BJ (cell line): Measurements from ENCODE around the gene IL18BP. TPM values are rescaled to one million over a fixed set of nuclear protein-coding genes. Genes with fewer than 3 reads are reported as not detected.

Experiments
- CTCF ChIA-PET: fragments of 350-600 bp; formaldehyde crosslinking; extraction: SDS; loops from one replicate; lab custom pipeline; 2021; ENCODE audit warnings: antibody characterized with exemption, inconsistent platforms; lab: Yijun Ruan, JAX
- POLR2A ChIA-PET: fragments of 300-600 bp; sonication (Branson Sonifier 250); formaldehyde crosslinking; extraction: SDS; loops from one replicate; lab custom pipeline; 2021; ENCODE audit warnings: antibody characterized with exemption; lab: Charles Lee
- DNase-seq: peaks from one replicate; pipeline ENCODE4 v3.0.0-alpha.2; 2011; ENCODE audit warnings: low read depth
- H3K27me3 ChIP-seq: 2 replicates; pipeline ENCODE4 v1.6.0; 2011; ENCODE audit warnings: low read length; ENCODE audit not compliant: control insufficient read depth, insufficient read depth
- H3K36me3 ChIP-seq: 2 replicates; pipeline ENCODE4 v1.5.1; 2011; ENCODE audit warnings: low read length; ENCODE audit not compliant: control insufficient read depth, insufficient read depth
- H3K4me3 ChIP-seq: 2 replicates; pipeline ENCODE4 v1.5.1; 2011; ENCODE audit warnings: low read depth, mild to moderate bottlenecking, control low read depth, low read length
- CTCF ChIP-seq: IDR thresholded peaks from 2 replicates; pipeline ENCODE4 v1.5.1; 2011; ENCODE audit warnings: low read depth, mild to moderate bottlenecking, control low read depth, inconsistent platforms, low read length, moderate library complexity; ENCODE audit not compliant: insufficient read depth
- polyA minus RNA-seq: library from RNA; depleted of rRNA, polyadenylated mRNA; stranded (reverse); fragments of >200 nt; gene quantifications from 2 replicates; pipeline ENCODE4 v1.2.3, GENCODE V29; 2011; rRNA and poly(A)+ RNA removed
- polyA plus RNA-seq: library from polyadenylated mRNA; depleted of rRNA; stranded (reverse); fragments of >200 nt; gene quantifications from 2 replicates; pipeline ENCODE4 v1.2.3, GENCODE V29; 2011; rRNA removed

Gene IL18BP
- polyA plus RNA-seq (2.5 and 3.2 TPM in 2 replicates), polyA minus RNA-seq (5.0 and 7.6 TPM in 2 replicates)

GRCh38 chr11:71998649-71999310, at the start of gene IL18BP:
IL18BP (plus strand) TSS chr11:71998909; CDS start chr11:71999985, 1,076 bp downstream.
- peaks cover 21% of the 10 kb centered on the region for H3K36me3 ChIP-seq
- no peak within 1 kb of the TSS for H3K4me3 ChIP-seq
- ChIA-PET POLR2A (no interaction called here), CTCF (interaction anchor here (0.9 to 2.9 kb wide), 5 partner anchors 9 to 416 kb away, joined by 3 to 21 read pairs (median 3); no protein-coding TSS in a partner anchor)
- DNase-seq = no peak
- TF ChIP-seq CTCF = no peak
- H3K27me3 ChIP-seq = no peaks in the 10 kb centered on the region

DNA sequence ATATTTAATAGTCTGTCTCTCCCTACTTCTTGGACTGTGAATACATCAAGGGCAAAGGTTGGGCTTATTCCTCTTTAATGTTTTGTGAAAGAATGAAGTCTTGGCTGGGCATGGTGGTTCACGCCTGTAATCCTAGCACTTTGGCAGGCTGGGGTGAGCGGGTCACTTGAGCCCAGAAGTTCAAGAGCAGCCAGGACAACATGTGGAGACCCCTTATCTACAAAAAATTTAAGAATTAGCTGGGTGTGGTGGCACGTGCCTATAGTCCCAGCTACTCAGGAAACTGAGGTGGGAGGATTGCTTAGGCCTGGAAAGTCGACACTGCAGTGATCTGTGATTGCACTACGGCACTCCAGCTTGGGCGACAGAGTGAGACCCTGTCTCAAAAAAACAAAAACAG, 49.7 kb upstream of the IL18BP start:
- Histone ChIP-seq H3K4me3 (no peak overlapping the region), H3K36me3 (no peaks in the 10 kb centered on the region), H3K27me3 (no peaks in the 10 kb centered on the region)
- ChIA-PET POLR2A (no interaction called here), CTCF (no interaction called here)
- TF ChIP-seq CTCF = no peak
- DNase-seq = no peak

DNA sequence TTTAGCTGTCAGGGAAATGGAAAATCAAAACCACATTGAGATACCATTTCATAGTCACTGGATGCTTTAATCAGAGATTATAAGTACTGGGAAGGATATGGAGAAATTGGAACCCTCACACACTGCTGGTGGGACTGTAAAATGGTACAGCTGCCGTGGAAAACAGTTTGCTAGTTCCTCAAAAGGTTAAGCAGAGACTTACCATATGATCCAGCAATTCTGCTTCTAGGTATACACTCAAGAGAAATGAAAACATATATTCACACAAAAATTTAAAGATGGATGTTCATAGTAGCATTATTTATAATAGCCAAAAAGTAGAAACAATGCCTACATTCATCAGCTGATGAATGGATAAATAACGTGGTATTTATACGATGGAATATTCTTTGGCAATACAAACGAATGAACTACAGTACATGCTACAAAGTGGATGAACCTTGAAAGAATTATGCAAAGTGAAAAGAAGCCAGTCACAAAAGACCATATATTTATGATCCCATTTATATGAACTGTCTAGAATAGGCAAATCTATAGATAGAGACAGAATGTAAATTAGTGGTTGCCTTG, 46.9 kb upstream of the IL18BP start:
- POLR2A ChIA-PET = no interaction called here
- CTCF ChIA-PET = no interaction called here
- no peak for DNase-seq
- H3K4me3 ChIP-seq = no peak overlapping the region
- TF ChIP-seq CTCF = no peak
- no peaks in the 10 kb centered on the region for H3K27me3 ChIP-seq
- no peaks in the 10 kb centered on the region for H3K36me3 ChIP-seq

GRCh38 chr11:71955898-71956456, 42.7 kb upstream of the IL18BP start:
- no peak overlapping the region for H3K4me3 ChIP-seq
- TF ChIP-seq CTCF = no peak
- POLR2A ChIA-PET = no interaction called here
- CTCF ChIA-PET = interaction anchor here (0.6 to 4.2 kb wide), 3 partner anchors 13 to 478 kb away, joined by 3 to 15 read pairs (median 6); partner anchors contain the start of gene CLPB
- peaks cover 3% of the 10 kb centered on the region; the same call in 1 of the 2 replicates for H3K36me3 ChIP-seq
- DNase-seq = no peak
- no peaks in the 10 kb centered on the region for H3K27me3 ChIP-seq

- DNase-seq = no peak
- ChIA-PET CTCF (interaction anchor here (0.6 to 0.9 kb wide), 2 partner anchors 10 to 15 kb away, joined by 4 to 6 read pairs; no protein-coding TSS in a partner anchor), POLR2A (no interaction called here)
- no peak for TF ChIP-seq CTCF
- Histone ChIP-seq H3K4me3 (no peak overlapping the region), H3K36me3 (peaks cover 3% of the 10 kb centered on the region; the same call in 1 of the 2 replicates), H3K27me3 (no peaks in the 10 kb centered on the region)
Observed at GRCh38 chr11:71962428-71963038, 36.2 kb upstream of the IL18BP start.
